HG03196 (cell line): Measurements from ENCODE around the gene PRLH.

Source experiments
- ATAC-seq: cut with Tn5 transposase; IDR thresholded peaks from one replicate; pipeline ENCODE4 v1.9.1; 2021; ENCODE audit not compliant: unreplicated experiment

The PRLH gene

DNA sequence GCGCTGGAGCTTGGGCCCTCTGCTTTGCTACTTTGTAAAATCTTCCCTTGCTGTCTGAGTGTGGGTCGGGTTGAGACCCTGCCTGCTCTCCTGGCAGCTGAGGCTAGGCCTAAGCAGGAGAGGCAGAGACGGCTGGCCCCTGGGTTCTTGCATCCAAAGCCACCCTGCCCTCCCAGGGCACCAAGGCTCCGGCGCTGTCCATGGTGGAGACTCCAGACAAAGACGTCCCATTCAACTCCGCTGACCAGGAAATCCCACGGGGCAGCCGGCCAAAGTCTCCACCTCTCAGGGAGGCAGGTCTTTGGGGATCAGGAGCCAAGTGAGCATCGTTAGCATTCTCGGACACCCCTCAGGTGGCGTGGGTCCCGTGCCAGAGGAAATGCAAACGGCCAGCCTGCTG is 2.6 kb upstream of the PRLH start:
- ATAC-seq, result no peak

DNA sequence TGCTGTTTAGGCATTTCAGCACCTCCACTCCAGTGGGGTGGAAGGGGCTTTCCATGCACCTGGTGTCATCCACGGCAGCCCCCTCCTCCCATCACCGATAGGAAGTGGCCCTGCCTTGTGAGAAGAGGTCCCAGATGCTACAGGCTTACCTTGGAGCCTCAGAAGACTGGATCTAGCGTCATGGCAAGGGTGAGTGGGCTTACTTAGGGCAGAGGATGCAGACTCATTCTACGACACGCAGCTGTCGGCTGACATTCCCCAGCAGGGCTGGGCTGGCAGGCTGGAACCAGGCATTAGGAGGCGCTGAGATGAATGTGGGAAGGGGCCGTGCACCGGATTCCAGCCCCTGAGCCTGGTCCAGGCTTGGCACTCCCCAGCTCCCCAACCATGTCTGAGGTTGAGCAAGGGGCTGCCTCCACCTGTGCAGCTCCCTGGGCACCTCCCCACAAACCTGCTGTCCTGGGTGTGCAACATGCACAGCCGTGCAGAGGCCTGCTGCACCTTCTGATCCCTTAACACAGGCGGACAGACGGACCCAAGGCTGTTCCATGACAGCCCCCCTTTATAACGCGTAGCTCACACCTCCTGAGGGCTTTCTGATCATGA is 1.7 kb upstream of the PRLH start:
- ATAC-seq, result no peak

DNA sequence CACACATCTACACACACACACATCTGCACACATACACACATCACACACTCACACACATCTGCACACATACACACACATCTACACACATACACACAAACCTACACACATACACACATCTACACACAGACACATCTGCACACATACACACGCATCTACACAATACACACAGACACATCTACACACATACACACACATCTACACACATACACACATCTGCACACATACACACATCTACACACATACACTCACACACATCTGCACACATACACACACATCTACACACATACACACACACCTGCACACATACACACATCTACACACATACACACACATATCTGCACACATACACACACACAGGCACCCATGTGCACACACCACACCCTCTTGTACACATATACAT is 400 bp upstream of the PRLH start:
- ATAC-seq, result no peak

DNA sequence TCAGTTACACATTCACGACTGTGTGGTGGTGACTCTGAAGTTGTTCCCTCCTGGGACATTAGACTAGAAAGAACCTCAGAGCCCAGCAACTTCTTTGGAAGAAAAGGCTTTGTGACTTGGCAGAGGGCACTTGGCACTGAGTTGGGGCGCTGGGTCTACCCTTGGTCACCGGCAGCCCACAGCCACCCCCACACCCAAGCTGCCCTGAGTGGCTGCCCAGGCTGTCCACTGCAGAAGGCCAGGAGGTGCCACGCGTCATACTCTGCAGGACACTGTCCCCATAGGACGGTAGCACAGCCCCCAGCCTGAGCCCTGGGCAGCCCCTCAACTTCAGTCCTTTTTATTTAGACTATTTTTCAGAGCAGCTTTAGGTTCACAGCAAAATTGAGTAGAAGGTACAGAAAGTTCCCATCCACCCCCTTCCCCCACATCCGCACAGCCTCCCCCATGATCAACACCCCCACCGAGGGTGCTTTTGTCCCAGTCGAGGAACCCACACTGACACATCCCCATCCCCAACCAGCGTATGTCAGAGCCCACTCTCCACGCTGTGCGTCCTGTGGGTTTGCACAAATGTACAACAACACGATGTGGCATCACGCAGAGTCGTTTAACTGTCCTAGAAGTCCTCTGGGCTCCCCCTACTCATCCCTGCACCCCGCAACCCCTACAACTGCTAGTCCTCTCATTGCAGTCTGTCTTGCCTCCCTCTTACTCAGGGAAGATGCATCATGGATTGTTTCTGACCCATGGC is 1.1 kb downstream of the PRLH start:
- no peak for ATAC-seq

DNA sequence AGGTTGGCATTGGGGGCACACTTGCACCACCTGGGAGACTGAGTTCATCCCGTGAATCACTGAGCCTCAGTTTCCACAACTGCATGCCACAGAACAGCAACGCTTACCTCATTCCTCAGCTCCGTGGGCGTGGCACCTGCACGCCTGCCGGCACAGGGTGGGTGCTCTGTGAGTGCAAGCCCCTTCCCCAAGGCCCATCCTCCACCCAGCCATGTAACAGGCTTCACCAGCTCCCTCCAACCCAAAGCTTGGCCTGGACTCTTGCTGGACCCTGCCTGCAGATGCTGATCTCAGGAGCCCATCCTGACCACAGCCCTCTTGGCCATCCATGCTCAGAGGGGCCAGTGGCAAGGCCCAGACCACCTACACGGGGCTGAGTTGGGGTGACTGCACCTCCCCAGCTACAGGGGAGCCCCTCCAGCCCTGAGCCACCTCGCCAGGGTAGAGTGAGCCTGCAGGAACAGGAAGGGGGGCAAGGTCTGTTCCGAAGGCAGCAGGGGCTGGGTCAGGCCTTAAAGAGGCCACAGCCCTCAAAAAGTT is 1.8 kb downstream of the PRLH start:
- ATAC-seq, result no peak

DNA sequence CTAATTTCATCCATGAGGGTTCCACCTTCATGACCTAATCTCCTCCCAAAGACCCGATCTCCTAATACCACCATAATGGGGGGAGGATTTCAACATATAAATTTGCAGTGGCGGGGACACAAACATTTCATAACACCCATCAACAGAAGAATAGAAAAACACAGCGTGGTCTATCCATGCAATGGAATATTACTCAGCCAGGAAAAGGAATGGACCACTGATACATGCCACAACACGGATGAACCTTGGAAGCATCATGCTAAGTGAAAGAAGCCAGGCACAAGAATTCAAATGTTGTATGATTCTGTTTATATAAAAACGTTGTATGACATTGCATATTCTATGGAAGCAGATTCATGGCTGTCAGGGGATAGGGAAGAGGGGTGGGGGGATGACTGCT is 2.7 kb downstream of the PRLH start:
- no peak for ATAC-seq

DNA sequence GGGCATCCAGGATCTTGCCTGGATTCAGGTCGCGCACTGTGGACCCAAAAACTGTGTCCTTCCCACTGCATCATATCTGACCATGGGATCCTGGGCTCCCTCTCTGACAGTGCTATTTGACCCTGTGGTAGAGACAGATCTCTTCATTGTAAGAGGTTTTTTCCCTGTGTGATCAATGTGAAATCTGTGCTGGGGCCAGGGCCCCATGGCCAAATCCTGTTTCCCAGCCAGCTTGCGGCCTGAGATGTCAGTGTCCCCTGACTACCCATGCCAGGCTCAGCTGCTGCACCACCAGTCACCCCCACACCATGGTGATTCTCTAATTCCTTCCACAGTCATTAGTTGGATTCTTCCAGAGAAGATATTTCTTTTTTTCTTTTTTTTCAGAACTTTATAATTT is 3.5 kb downstream of the PRLH start:
- ATAC-seq, result no peak

DNA sequence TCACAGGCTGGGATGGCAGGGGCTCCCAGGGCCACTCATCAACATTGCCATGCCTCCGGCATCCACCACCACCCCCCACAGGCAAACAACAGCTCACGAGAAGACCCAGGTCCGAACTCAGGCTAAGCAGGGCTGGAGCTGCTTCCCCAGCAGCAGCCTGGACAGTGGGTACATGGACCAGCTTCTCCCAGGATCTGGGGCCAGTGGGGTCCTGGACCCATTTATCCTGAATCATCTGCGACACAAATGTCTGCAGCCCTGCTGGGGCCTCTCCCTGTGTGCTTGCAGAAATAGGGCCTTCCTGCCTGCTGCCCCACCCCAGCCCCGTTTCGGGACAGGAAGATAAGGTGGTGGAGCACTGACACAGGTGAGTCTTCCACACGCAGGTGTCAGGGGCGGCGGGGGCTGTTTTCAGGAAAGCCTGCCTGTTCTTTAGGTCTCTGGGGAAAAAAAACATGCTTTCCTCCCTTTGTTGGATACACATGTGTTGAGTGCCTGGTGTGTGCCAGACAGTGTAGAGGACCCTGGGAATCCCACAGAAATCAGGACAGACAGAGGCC is 4.5 kb downstream of the PRLH start:
- no peak for ATAC-seq

DNA sequence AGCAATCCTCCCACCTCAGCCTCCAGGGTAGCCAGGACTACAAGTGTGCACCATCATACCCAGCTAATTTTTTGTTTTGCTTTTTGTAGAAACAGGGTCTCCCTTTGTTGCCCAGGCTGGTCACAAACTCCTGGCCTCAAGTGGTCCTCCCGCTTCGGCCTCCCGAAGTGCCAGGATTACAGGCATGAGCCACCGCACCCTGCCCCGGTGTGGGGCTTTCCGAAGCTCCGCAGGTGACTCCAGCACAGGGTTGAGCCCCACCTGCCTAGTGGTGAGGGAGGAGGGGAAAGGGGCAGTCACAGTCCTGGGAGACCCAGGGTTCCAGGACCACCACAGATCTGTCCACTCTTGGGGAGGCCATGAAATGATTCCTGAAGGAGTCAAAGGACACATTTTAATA is 5.2 kb downstream of the PRLH start:
- no peak for ATAC-seq

DNA sequence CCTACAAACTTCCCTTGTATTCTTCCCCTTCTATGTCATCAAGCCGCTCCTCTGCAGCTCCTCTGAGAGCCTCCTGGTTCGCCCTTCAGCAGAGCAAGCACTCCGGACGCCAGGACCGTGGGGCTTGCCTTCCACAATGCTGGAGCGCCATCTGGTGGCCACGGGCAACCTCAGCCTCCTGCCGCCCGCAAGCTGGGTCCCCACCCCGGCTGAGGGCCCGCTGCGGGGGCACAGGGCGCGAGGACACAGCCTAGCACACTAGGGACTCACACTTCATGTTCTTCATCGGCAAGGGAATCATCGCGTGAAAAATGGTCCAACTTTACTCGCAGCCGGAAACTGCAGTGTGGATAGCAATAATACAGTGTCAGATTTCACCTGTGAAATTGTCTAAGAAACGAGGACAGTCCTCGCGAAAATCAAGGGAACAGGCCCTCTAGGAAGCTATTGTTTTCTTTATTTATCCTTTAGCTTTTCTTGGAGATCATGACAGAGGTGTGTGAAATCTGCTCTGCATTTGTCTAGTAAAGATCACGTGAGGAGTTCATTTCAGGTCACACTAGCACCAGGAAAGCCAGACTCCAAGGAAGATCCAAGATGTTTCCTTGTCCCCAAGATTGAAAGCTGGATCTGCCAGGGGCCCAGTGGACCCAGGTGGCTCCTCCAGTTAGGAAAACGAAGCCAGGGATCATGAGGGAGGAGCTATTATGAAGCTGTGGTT is 5.8 kb downstream of the PRLH start:
- peak; percentile 84 for ATAC-seq

DNA sequence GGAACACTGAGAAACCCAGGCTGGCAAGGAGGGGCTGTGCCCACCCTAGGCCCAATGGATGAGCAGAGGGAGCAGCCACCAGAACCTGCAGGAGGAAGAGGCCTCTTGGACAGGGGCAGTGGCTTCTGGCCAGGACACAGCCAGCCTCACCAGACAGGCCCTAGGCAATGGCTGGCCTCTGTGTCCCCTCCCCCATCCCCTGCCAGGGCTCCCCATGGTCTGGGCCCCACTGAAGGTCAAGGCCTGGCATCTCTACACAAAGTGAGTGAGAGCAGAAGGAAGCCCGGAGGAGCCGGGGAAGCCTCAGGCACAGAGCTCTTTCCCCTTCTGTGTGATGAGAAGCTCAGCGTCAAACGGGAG is 6.3 kb downstream of the PRLH start:
- no peak for ATAC-seq

DNA sequence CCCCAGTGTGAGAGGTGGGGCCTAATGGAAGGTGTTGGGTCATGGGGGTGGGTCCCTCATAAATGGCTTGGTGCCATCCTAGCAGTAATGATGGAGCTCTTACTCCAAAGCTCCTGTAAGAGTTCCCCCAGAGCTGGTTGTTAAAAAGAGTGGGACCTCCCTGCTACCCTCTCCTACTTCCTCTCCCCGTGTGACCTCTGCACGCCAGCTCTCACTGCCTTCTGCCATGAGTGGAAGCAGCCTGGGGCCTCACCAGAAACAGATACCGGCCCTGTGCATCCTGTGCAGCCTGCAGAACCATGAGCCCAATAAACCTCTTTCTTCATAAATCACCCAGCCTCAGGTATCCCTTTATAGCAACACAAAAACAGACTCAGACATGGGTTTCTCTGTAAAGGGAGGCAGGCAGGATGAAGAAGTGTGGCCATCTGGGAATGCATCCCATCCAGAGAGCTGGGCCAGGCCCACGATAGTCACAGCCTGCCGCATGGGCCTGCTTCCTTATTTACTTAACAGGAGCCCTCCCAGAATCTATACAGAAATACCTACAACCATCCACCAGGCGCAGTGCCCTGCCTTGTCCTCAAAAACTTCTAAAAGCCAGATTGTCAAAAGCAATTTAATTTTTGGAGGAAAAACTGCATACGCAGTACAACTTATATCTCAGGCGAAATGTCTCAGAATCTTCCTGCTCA is 7.5 kb downstream of the PRLH start:
- no peak for ATAC-seq

DNA sequence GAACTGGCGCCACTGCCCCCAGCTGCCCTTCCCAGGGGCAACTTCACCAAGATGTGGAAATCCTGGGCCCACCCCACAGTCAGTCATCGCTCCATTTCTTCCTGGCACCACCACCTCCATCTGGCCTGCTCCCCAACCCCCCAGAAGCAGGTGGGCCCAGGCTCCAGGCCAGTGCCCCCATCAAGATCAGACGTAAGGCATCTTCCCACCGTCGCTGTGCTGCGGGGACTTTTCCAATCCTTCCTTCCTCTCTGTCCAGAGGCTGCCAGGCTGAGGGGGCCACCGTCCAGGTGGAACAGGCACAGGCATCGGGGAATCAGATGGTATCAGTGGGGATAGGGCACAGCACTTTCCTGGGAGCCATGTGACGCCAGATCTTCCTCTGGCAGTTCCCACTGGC is 8.1 kb downstream of the PRLH start:
- no peak for ATAC-seq

DNA sequence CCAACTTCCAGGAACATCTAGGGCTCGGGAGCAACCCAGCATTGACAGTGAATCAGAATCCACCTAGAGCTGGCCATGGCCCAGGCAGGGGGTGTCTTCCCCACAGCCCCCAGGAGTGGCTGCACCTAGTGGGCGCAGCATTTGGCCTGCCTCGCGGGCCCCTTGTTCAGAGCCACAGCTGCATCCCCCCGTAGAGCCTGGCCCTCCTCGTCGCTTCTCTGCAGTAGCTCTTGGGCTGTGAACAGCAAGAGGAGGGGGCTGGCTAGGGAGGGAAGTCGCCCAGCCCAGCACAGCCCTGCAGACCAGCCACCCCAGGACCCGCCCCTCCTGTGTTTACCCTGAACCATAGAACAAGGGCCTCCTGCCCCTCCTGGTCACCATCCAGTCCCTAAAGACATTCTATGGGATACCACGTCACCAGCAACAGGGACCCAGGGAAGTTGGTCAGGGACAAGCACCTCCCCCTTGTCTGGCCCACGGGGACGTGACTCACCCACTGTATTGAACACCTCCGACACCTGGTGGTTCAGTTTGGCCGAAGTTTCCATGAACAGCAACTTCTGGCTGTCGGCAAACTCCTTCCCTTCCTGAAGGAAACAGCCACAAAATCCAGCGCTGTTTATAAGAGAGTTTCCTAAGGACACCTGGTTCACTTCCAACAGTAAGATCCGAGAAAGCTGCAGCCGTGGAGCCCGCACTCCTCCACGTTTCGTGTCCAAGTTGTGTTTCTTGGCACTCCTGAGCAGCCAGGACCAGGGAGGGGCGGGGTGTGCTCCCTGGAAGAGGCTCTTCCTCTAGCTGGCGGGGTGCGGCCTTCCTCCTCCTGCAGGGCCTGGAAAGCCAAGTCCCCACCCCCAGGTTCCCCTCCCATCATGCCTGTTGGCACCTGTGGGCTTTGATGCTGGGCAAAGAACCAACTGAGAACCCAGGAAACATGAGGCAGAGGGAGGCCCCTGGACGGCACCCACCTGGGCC is 8.8 kb downstream of the PRLH start:
- no peak for ATAC-seq

DNA sequence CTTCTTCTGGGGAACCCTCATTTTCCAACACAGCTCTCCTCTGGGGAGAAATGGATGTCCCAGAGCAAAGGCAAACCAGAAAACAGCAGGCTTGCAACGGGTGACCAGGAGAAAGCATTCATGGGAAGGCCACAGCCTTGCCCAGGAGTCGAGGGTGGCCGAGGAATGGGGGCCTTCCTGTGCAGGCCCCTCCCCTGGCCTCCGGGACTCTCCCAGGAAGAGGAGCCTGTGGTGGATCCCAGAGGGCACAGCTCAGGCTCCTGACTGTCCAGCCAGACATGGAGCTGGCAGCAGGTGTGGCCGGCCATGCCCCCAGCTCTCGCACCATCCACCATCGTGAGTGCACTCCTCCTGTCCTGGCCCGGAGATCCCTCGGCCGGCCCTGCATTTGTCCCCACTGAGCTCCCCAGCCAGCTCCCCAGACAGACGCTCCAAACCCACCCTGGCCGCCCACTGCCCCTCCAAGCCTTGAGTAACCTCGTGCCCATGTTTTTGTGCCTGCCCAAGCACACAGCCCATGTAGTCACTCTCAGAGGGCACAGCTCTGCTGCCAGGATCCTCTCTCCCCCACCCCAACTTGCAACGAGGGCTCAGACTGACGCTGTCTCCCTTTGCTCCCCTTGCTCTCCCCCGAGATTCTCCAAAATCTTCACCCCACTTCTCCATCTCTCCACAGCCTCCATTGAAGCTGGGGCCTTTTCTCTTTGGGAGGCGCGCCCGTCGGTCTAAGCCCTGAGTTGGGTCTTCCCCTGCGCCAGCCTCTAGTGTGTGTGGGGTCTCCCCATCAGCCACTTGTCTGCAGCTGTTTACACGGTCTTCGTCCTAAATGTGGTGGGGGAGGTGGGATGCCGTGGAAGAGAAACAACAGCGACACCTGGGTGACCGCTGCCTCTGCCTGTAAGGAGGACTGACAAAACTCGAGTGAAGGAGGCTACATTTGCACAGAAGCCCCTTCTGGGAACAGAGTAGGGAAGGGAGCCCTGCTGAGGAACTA is 9.8 kb downstream of the PRLH start:
- ATAC-seq, result no peak

DNA sequence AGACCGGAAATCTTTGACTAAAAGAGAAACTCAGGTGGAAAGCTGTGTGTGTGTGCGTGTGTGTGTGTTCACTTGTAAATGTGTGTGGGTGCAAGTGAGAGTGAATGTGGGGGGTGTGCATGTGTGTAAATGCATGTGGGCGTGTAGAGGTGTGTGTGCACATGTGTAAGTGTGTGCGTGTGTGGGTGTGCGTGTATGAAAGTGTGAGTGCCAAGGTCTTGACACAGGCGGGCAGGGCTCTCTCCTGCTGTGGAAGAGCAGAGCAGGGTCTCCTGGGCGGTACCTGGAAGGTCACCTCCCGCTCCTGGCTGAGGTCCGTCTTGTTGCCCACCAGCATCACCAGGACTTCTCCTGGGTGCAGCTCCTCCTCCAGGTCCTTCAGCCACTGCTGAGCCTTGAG is 10.6 kb downstream of the PRLH start:
- ATAC-seq, result no peak

DNA sequence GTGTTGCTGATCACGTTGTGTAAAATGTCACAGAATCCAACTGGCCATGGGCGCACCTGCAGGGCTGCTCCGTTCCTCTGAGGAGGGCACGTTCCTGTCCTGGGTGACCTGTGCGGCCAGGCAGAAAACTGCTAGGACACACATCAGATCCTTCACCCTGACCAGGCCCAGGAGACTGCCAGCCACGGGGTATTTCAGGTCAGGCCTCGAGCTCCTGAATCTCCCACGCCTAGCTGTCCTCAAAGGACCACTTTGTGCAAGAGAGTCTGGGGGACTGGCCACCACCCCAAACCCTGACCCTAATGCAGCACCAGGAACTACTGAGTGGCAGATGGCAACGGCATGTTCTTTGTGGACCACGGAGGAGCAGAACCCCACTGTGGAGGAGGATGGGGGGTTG is 11.1 kb downstream of the PRLH start:
- no peak for ATAC-seq

DNA sequence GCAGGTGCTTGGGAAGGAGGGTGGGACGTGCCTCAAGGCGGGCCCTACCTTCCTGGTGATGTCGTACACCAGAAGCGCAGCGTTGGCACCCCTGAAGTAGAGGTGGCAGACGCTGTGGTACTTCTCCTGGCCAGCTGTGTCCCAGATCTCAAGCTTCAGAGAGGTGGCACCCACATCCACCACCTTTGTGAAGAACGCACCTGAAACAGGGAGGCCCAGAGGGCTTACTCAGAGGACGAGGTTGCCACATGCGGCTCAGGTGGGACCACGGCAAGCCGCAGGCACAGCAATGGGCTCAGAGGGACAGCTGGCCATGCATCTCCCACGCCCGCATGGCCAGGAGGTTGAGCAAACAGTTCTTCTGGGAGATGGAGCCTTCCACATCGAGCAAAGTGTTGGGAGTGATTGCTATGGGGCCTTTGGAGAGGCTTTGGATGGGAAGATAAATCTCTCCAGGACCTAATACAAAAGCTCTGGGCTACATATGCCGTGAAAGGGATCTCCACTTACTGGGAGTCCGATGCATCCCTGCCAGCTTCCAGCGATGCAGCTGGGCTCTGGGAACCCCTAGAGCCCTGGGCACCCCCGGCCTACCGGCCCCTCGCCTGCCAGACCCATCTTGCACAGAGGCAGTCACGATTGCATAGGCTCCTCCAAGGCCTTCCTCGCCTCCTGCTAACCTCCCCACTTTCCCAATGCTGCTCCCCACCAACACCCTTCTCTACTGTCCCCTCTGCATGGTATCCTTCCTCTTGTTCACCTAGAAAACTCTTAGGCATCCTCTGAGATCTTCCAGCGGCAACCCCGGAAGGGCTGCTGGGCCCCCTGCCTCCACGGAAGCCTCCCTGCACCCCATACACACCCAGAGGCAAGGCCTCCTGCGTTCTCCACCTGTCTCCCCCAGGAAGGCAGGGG is 11.8 kb downstream of the PRLH start:
- ATAC-seq, result no peak
